Prostate gland (tissue), 2 donors: Measurements from ENCODE around the gene LMNTD1. TPM values are rescaled to one million over a fixed set of nuclear protein-coding genes. Genes with fewer than 3 reads are reported as not detected.

Source experiments
- DNase-seq: peaks from one replicate; pipeline ENCODE4 v3.0.0-alpha.2; 2019; ENCODE audit warnings: low spot score
- H3K27ac ChIP-seq, 2 donors: fragments of 200-600 bp; sonication (generic); 2 replicates each; pipeline ENCODE4 v1.5.1; 2017 to 2019
- H3K27me3 ChIP-seq: fragments of 200-600 bp; sonication (generic); replicated peaks from 2 replicates; pipeline ENCODE4 v1.5.1; 2019; ENCODE audit not compliant: insufficient read depth
- H3K36me3 ChIP-seq, 2 donors: fragments of 200-600 bp; sonication (generic); 1 replicate in 1 of 2; 2 replicates in 1 of 2; pipeline versions ENCODE4 v1.5.1 to v1.8.1; 2017 to 2019
- H3K4me1 ChIP-seq: fragments of 200-600 bp; sonication (generic); replicated peaks from 2 replicates; pipeline ENCODE4 v1.5.1; 2019
- H3K4me3 ChIP-seq, 2 donors: fragments of 200-600 bp; sonication (generic); 2 replicates each; pipeline ENCODE4 v1.5.1; 2017 to 2019
- H3K9me3 ChIP-seq: fragments of 200-600 bp; sonication (generic); 2 replicates; pipeline ENCODE4 v1.5.1; 2017
- CTCF ChIP-seq, 4 experiments: fragments of 200-600 bp in 2 of 4; fragments of 450-650 bp in 2 of 4; sonication (generic) in 2 of 4; IDR thresholded peaks; 1 replicate in 3 of 4; 2 replicates in 1 of 4; pipeline ENCODE4 v1.5.1; 2016 to 2019; ENCODE audit warnings: antibody characterized with exemption in 4 of 4, mild to moderate bottlenecking in 2 of 4, moderate library complexity in 2 of 4
- POLR2A ChIP-seq: fragments of 450-650 bp; IDR thresholded peaks from one replicate; pipeline ENCODE4 v1.6.1; 2016; ENCODE audit warnings: antibody characterized with exemption, mild to moderate bottlenecking
- POLR2AphosphoS5 ChIP-seq: sonication (generic); formaldehyde crosslinking; IDR thresholded peaks from one replicate; pipeline ENCODE4 v1.6.1; 2017; ENCODE audit warnings: antibody characterized with exemption
- WGBS: methylation state at CpG from one replicate; pipeline ENCODE4 v1.1.5; 2018; 5-methylcytosine and 5-hydroxymethylcytosine counted together
- intact Hi-C: fragments of 100-400 bp; cut with DNase I; formaldehyde crosslinking; loops from one replicate; pipeline ENCODE4 v1.14.2; 2022
- total RNA-seq, 2 donors: library from RNA; depleted of rRNA; stranded (reverse); fragments of >200 nt; gene quantifications; one replicate each; pipeline ENCODE4 v1.1.0, GENCODE V29; 2016

The LMNTD1 gene
- total RNA-seq, 2 donors from 2014 or later, result 3.5 TPM; not detected in 1

GRCh38 chr12:25456474-25456873 is 96.6 kb downstream of the LMNTD1 start:
- H3K4me3 ChIP-seq, result no peak overlapping the region

GRCh38 chr12:25455696-25456095 is 97.4 kb downstream of the LMNTD1 start:
- intact Hi-C loops, result no loop called here
- no peaks in the 10 kb centered on the region for H3K27me3 ChIP-seq
- H3K9me3 ChIP-seq, result no peaks in the 10 kb centered on the region
- H3K4me1 ChIP-seq, result no peaks in the 10 kb centered on the region
- WGBS, result 59% methylated on average over 2 of the region's 2 CpGs
- H3K27ac ChIP-seq, result no peak overlapping the region
- H3K4me3 ChIP-seq, result no peak overlapping the region
- H3K36me3 ChIP-seq, result no peaks in the 10 kb centered on the region
- TF ChIP-seq POLR2AphosphoS5 (no peak), CTCF (IDR thresholded peaks at IDR 0.05) (no peak), POLR2A (no peak)
- DNase-seq, result no peak

More at GRCh38 chr12:25456474-25456873, 96.6 kb downstream of the LMNTD1 start:
- intact Hi-C loops, result no loop called here
- no peaks in the 10 kb centered on the region for H3K4me1 ChIP-seq
- H3K9me3 ChIP-seq, result no peaks in the 10 kb centered on the region
- 98% methylated on average over 4 of the region's 4 CpGs for WGBS
- no peak overlapping the region for H3K27ac ChIP-seq
- TF ChIP-seq POLR2A (no peak), POLR2AphosphoS5 (no peak), CTCF (IDR thresholded peaks at IDR 0.05) (no peak)
- no peaks in the 10 kb centered on the region for H3K36me3 ChIP-seq
- no peak for DNase-seq
- no peaks in the 10 kb centered on the region for H3K27me3 ChIP-seq

- TF ChIP-seq CTCF (IDR thresholded peaks at IDR 0.05) (no peak), POLR2A (no peak), POLR2AphosphoS5 (no peak)
- no peaks in the 10 kb centered on the region for H3K27me3 ChIP-seq
- no peak for DNase-seq
- intact Hi-C loops, result no loop called here
- no peaks in the 10 kb centered on the region for H3K4me1 ChIP-seq
- no peak overlapping the region for H3K27ac ChIP-seq
- H3K36me3 ChIP-seq, result no peaks in the 10 kb centered on the region
- no peaks in the 10 kb centered on the region for H3K9me3 ChIP-seq
- H3K4me3 ChIP-seq, result no peak overlapping the region
Observed at GRCh38 chr12:25449007-25449406, 104.1 kb downstream of the LMNTD1 start.

GRCh38 chr12:25447046-25447445 is 106.0 kb downstream of the LMNTD1 start:
- H3K4me3 ChIP-seq, result no peak overlapping the region
- DNase-seq, result no peak
- WGBS, result 61% methylated on average over 3 of the region's 3 CpGs

More at GRCh38 chr12:25447046-25447445, 106.0 kb downstream of the LMNTD1 start:
- TF ChIP-seq CTCF (IDR thresholded peaks at IDR 0.05), result no peak
- TF ChIP-seq POLR2AphosphoS5, result no peak
- TF ChIP-seq POLR2A, result no peak
- intact Hi-C loops, result no loop called here
- Histone ChIP-seq H3K27me3 (no peaks in the 10 kb centered on the region), H3K36me3 (no peaks in the 10 kb centered on the region), H3K4me1 (no peaks in the 10 kb centered on the region), H3K9me3 (no peaks in the 10 kb centered on the region), H3K27ac (no peak overlapping the region)
